ENCODE results near the gene KIAA0825.

Gene KIAA0825

GRCh38 chr5:94218374-94218773 is 400.0 kb downstream of the KIAA0825 start:
- no peak overlapping the region for H3K4me3 ChIP-seq (replicated peaks in 1 of 2; ENCODE audit: low read depth in 2 of 2, low read length in 2 of 2)
- peak; percentile 12 to 61 for DNase-seq (ENCODE audit: low read depth in 2 of 2)
- no peak for TF ChIP-seq CTCF (IDR thresholded peaks at IDR 0.05; ENCODE audit: low read depth, low read length)

GRCh38 chr5:94217745-94218144 is 400.7 kb downstream of the KIAA0825 start:
- no peak for TF ChIP-seq CTCF (IDR thresholded peaks at IDR 0.05; ENCODE audit: low read depth, low read length)
- peak in 1 of 2 donors; percentile 5 for DNase-seq (ENCODE audit: low read depth in 2 of 2)
- no peak overlapping the region for H3K4me3 ChIP-seq (replicated peaks in 1 of 2; ENCODE audit: low read depth in 2 of 2, low read length in 2 of 2)

GRCh38 chr5:94217216-94217615 is 401.2 kb downstream of the KIAA0825 start:
- no peak overlapping the region for H3K4me3 ChIP-seq (replicated peaks in 1 of 2; ENCODE audit: low read depth in 2 of 2, low read length in 2 of 2)
- TF ChIP-seq CTCF (IDR thresholded peaks at IDR 0.05; ENCODE audit: low read depth, low read length) = no peak
- no peak for DNase-seq (ENCODE audit: low read depth in 2 of 2)

GRCh38 chr5:94212476-94212875 is 405.9 kb downstream of the KIAA0825 start:
- TF ChIP-seq CTCF (IDR thresholded peaks at IDR 0.05; ENCODE audit: low read depth, low read length) = no peak

GRCh38 chr5:94209774-94210355 is 408.5 kb downstream of the KIAA0825 start:
- H3K4me3 ChIP-seq (replicated peaks in 1 of 2; ENCODE audit: low read depth in 2 of 2, low read length in 2 of 2) = no peak overlapping the region
- no peak for DNase-seq (ENCODE audit: low read depth in 2 of 2)
- TF ChIP-seq CTCF (IDR thresholded peaks at IDR 0.05; ENCODE audit: low read depth, low read length) = no peak

More at GRCh38 chr5:94212476-94212875, 405.9 kb downstream of the KIAA0825 start:
- no peak overlapping the region for H3K4me3 ChIP-seq (replicated peaks in 1 of 2; ENCODE audit: low read depth in 2 of 2, low read length in 2 of 2)
- no peak for DNase-seq (ENCODE audit: low read depth in 2 of 2)

- DNase-seq (ENCODE audit: low read depth in 2 of 2) = no peak
- no peak for TF ChIP-seq CTCF (IDR thresholded peaks at IDR 0.05; ENCODE audit: low read depth, low read length)
- H3K4me3 ChIP-seq (replicated peaks in 1 of 2; ENCODE audit: low read depth in 2 of 2, low read length in 2 of 2) = no peak overlapping the region
Observed at GRCh38 chr5:94209272-94209671, 409.1 kb downstream of the KIAA0825 start.

GRCh38 chr5:94199566-94199965 is 418.8 kb downstream of the KIAA0825 start:
- DNase-seq (ENCODE audit: low read depth in 2 of 2) = no peak
- no peak for TF ChIP-seq CTCF (IDR thresholded peaks at IDR 0.05; ENCODE audit: low read depth, low read length)
- H3K4me3 ChIP-seq (replicated peaks in 1 of 2; ENCODE audit: low read depth in 2 of 2, low read length in 2 of 2) = no peak overlapping the region

All from cardiac fibroblast (primary cell).